Activated CD8-positive, alpha-beta memory T cell treated with anti-CD3 and anti-CD28 coated beads for 36 hours (primary cell): ENCODE data around the gene ZNF813. TPM values are rescaled to one million over a fixed set of nuclear protein-coding genes. Genes with fewer than 3 reads are reported as not detected.
"Not testable (repeated sequence)": the region's sequence is repeated elsewhere in the genome, so short reads cannot be mapped to it uniquely, and the experiment has no call there.

Source experiments
- CTCF ChIA-PET: fragments of 350-600 bp; sonication (Branson Sonifier 250); formaldehyde crosslinking; loops from one replicate; lab custom pipeline; 2021; ENCODE audit warnings: antibody characterized with exemption; lab: Charles Lee
- POLR2A ChIA-PET: fragments of 350-600 bp; sonication (Branson Sonifier 250); formaldehyde crosslinking; loops from one replicate; lab custom pipeline; 2021; ENCODE audit warnings: antibody characterized with exemption; lab: Charles Lee
- total RNA-seq, 2 experiments: library from RNA; stranded (reverse); gene quantifications; one replicate each; pipeline ENCODE4 v1.2.3, GENCODE V29; 2021

Gene ZNF813
- total RNA-seq, 2 experiments from 2014 or later, result 5.7 to 6.0 TPM

- POLR2A ChIA-PET, CTCF ChIA-PET: not testable (repeated sequence)
These were observed 7.3 kb downstream of the ZNF813 start for GRCh38 chr19:53474832-53475231.

GRCh38 chr19:53475470-53475869 is 7.9 kb downstream of the ZNF813 start:
- CTCF ChIA-PET, result not testable (repeated sequence)

GRCh38 chr19:53483751-53484150 is 16.2 kb downstream of the ZNF813 start:
- POLR2A ChIA-PET, CTCF ChIA-PET: not testable (repeated sequence)

More at GRCh38 chr19:53475470-53475869, 7.9 kb downstream of the ZNF813 start:
- POLR2A ChIA-PET, result not testable (repeated sequence)

GRCh38 chr19:53485046-53486004 is 17.8 kb downstream of the ZNF813 start:
- POLR2A ChIA-PET, result no interaction called here

GRCh38 chr19:53492153-53492552 is 24.6 kb downstream of the ZNF813 start:
- CTCF ChIA-PET, result no interaction called here
- POLR2A ChIA-PET, result interaction anchor here (0.6 kb wide), 1 partner anchor 1138 kb away, joined by 3 read pairs; no protein-coding TSS in a partner anchor

More at GRCh38 chr19:53485046-53486004, 17.8 kb downstream of the ZNF813 start:
- CTCF ChIA-PET, result no interaction called here

- POLR2A ChIA-PET, CTCF ChIA-PET: not testable (repeated sequence)
These were observed 29.9 kb downstream of the ZNF813 start for GRCh38 chr19:53497311-53498023.

GRCh38 chr19:53498024-53498395 is 30.5 kb downstream of the ZNF813 start:
- POLR2A ChIA-PET, CTCF ChIA-PET: not testable (repeated sequence)

GRCh38 chr19:53503151-53503550 is 35.6 kb downstream of the ZNF813 start:
- POLR2A ChIA-PET, result not testable (repeated sequence)

GRCh38 chr19:53503671-53504364 is 36.3 kb downstream of the ZNF813 start:
- CTCF ChIA-PET, POLR2A ChIA-PET: not testable (repeated sequence)

More at GRCh38 chr19:53503151-53503550, 35.6 kb downstream of the ZNF813 start:
- CTCF ChIA-PET, result not testable (repeated sequence)

GRCh38 chr19:53504365-53504703 is 36.8 kb downstream of the ZNF813 start:
- CTCF ChIA-PET, POLR2A ChIA-PET: not testable (repeated sequence)

GRCh38 chr19:53504885-53505284 is 37.4 kb downstream of the ZNF813 start:
- CTCF ChIA-PET, result no interaction called here
- POLR2A ChIA-PET, result no interaction called here

GRCh38 chr19:53506728-53507127 is 39.2 kb downstream of the ZNF813 start:
- POLR2A ChIA-PET, result no interaction called here
- CTCF ChIA-PET, result no interaction called here

GRCh38 chr19:53507523-53508442 is 40.2 kb downstream of the ZNF813 start:
- POLR2A ChIA-PET, result no interaction called here
- CTCF ChIA-PET, result no interaction called here

GRCh38 chr19:53509443-53509842 is 41.9 kb downstream of the ZNF813 start:
- CTCF ChIA-PET, result no interaction called here
- POLR2A ChIA-PET, result no interaction called here

- POLR2A ChIA-PET, result no interaction called here
- CTCF ChIA-PET, result interaction anchor here (0.7 kb wide), 1 partner anchor 1994 kb away, joined by 3 read pairs; no protein-coding TSS in a partner anchor
These were observed 42.3 kb downstream of the ZNF813 start for GRCh38 chr19:53509845-53510244.

GRCh38 chr19:53511357-53511756 is 43.8 kb downstream of the ZNF813 start:
- ChIA-PET POLR2A (no interaction called here), CTCF (interaction anchor here (1.1 kb wide), 1 partner anchor 11 kb away, joined by 8 read pairs; no protein-coding TSS in a partner anchor)

- ChIA-PET CTCF (no interaction called here), POLR2A (no interaction called here)
These were observed 44.4 kb downstream of the ZNF813 start for GRCh38 chr19:53511933-53512374.

- POLR2A ChIA-PET, CTCF ChIA-PET: not testable (repeated sequence)
These were observed 47.5 kb downstream of the ZNF813 start for GRCh38 chr19:53515047-53515446.
